Activated CD8-positive, alpha-beta memory T cell treated with anti-CD3 and anti-CD28 coated beads for 4 hours (primary cell): ENCODE measurements around the gene ZNF609.

Experiments used
- DNase-seq, 2 donors: peaks; one replicate each; pipeline ENCODE4 v3.0.0-alpha.2; 2020; ENCODE audit warnings: low read depth in 2 of 2

Gene ZNF609

GRCh38 chr15:64720188-64720587 is 259.8 kb downstream of the ZNF609 start:
- no peak for DNase-seq

- DNase-seq, result no peak
Observed at GRCh38 chr15:64730151-64730550, 269.8 kb downstream of the ZNF609 start.

- DNase-seq, result peak; percentile 69
Observed at GRCh38 chr15:64731012-64731804, 270.8 kb downstream of the ZNF609 start.

- no peak for DNase-seq
Observed at GRCh38 chr15:64731805-64732151, 271.4 kb downstream of the ZNF609 start.

- DNase-seq, result no peak
Observed at GRCh38 chr15:64732156-64732860, 271.9 kb downstream of the ZNF609 start.
